Progenitor cell of endocrine pancreas (in vitro differentiated cells): ENCODE data around the gene PDIA2. TPM values are rescaled to one million over a fixed set of nuclear protein-coding genes. Genes with fewer than 3 reads are reported as not detected.

Experiments used
- DNase-seq: peaks from one replicate; pipeline ENCODE4 v3.0.0; 2021; ENCODE audit warnings: low spot score; ENCODE audit not compliant: unreplicated experiment
- H3K27ac Mint-ChIP-seq: 2 replicates; pipeline ENCODE4 v1.8.0; 2021; ENCODE audit warnings: mild to moderate bottlenecking, moderate library complexity, mixed read lengths
- H3K27me3 Mint-ChIP-seq: 2 replicates; pipeline ENCODE4 v1.8.0; 2021; ENCODE audit warnings: mixed read lengths
- H3K36me3 Mint-ChIP-seq: 2 replicates; pipeline ENCODE4 v1.8.0; 2022; ENCODE audit warnings: mixed read lengths; ENCODE audit not compliant: insufficient read depth
- H3K4me1 Mint-ChIP-seq: 2 replicates; pipeline ENCODE4 v1.8.0; 2021; ENCODE audit warnings: low read depth, mixed read lengths
- H3K4me3 Mint-ChIP-seq: 2 replicates; pipeline ENCODE4 v1.8.0; 2021; ENCODE audit warnings: low read depth, mild to moderate bottlenecking, moderate library complexity, mixed read lengths
- H3K9me3 Mint-ChIP-seq: 2 replicates; pipeline ENCODE4 v1.8.0; 2021; ENCODE audit warnings: low read depth, mixed read lengths
- total RNA-seq: library from RNA; stranded (reverse); gene quantifications from 2 replicates; pipeline ENCODE4 v1.2.1, GENCODE V29; 2021
- TF ChIP-seq, protein P1 (sequence below): fragments of 200-600 bp; sonication (generic); IDR thresholded peaks from one replicate; pipeline ENCODE4 v1.5.0; 2021; ENCODE audit warnings: antibody characterized with exemption, mild to moderate bottlenecking; ENCODE audit not compliant: unreplicated experiment

The PDIA2 gene
- total RNA-seq, 1 donor from 2014 or later = 3.8 TPM

DNA sequence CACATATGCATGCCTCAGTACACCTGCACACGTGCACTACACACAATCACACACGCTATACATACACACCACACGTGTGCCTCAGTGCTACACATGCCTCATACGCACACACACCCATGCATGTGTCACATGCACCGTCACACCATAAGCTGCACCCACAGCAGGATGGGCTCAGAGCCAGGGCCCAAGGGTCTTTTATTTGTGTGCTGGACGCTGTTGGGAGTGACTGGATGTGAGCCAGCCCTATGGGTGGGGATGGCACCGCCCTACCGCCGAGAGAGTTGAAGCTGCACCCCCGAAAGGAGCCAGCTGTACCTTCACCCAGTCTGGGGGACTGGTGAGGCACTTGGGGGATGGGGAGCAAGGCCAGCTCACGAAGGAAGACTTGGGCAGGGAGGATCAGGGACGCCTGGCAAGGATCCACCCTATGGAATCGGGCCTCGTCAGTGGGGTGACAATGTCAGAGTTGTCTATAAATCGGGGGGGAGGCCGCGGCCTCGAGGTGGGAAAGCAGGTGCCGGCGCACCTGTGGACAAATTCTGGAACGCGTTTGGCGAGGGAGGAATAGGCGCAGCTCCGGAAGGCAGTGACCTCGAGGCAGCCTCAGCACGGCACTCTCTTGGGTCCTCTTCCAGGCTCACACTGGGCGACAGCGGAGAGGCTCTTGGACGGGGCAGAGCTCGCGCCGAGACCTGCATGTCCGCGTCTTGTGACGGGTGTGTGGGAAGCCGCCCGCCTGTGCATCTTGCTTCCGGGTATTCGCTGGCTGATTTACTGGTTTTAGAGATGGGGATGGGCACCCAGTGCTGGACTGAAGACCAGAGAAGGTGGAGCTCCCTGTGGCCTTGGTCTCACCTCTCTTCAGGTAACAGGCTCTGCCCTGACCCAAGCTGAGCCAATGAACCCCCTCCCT lies 14.6 kb upstream of the PDIA2 start:
- Mint-ChIP-seq H3K36me3 (no peaks in the 10 kb centered on the region), H3K27ac (peak overlapping the region; percentile 34), H3K27me3 (peaks cover 5% of the 10 kb centered on the region), H3K4me1 (no peaks in the 10 kb centered on the region), H3K4me3 (peak overlapping the region; percentile 29), H3K9me3 (no peaks in the 10 kb centered on the region)
- TF ChIP-seq, protein P1, sequence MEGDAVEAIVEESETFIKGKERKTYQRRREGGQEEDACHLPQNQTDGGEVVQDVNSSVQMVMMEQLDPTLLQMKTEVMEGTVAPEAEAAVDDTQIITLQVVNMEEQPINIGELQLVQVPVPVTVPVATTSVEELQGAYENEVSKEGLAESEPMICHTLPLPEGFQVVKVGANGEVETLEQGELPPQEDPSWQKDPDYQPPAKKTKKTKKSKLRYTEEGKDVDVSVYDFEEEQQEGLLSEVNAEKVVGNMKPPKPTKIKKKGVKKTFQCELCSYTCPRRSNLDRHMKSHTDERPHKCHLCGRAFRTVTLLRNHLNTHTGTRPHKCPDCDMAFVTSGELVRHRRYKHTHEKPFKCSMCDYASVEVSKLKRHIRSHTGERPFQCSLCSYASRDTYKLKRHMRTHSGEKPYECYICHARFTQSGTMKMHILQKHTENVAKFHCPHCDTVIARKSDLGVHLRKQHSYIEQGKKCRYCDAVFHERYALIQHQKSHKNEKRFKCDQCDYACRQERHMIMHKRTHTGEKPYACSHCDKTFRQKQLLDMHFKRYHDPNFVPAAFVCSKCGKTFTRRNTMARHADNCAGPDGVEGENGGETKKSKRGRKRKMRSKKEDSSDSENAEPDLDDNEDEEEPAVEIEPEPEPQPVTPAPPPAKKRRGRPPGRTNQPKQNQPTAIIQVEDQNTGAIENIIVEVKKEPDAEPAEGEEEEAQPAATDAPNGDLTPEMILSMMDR = no peak
- no peak for DNase-seq

DNA sequence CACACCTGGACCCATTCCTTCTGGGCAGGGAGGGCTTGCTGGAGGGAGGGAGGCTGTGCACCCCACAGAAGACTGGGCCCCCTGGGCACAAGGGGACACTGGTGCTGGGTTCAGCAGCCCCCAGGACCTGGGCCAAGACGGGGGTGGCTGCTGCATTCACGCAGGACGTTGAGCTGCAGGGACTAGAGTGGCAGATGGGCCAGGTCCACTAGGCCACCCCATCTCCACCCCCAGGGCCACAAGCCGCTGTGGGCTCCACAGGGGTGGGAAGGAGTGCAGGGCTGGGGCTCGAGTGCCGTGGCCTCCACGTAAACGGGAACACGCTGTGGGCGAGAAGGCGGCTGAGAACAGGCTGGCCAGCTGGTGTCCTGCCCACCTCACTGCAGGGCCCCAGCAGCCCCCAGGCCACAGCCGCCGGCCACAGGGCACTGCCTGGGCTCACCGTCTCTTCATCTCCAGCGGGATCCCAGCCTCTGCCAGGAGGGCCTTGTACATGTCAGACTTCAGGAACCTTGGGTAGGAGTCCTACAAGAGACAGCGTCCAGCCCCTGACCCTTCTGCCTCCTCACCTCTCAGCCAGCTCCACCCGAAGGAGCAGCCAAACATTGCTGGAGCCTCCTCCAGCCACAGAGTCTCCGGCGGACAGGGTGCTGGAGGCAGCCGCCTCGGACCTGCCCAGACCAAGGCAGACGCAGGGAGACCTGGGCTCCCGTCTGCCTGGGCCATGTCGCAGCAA lies 13.7 kb upstream of the PDIA2 start:
- Mint-ChIP-seq H3K9me3 (no peaks in the 10 kb centered on the region), H3K4me3 (no peak overlapping the region), H3K4me1 (no peaks in the 10 kb centered on the region), H3K27ac (no peak overlapping the region), H3K27me3 (peaks cover 5% of the 10 kb centered on the region), H3K36me3 (no peaks in the 10 kb centered on the region)
- no peak for DNase-seq
- TF ChIP-seq, protein P1 = no peak

DNA sequence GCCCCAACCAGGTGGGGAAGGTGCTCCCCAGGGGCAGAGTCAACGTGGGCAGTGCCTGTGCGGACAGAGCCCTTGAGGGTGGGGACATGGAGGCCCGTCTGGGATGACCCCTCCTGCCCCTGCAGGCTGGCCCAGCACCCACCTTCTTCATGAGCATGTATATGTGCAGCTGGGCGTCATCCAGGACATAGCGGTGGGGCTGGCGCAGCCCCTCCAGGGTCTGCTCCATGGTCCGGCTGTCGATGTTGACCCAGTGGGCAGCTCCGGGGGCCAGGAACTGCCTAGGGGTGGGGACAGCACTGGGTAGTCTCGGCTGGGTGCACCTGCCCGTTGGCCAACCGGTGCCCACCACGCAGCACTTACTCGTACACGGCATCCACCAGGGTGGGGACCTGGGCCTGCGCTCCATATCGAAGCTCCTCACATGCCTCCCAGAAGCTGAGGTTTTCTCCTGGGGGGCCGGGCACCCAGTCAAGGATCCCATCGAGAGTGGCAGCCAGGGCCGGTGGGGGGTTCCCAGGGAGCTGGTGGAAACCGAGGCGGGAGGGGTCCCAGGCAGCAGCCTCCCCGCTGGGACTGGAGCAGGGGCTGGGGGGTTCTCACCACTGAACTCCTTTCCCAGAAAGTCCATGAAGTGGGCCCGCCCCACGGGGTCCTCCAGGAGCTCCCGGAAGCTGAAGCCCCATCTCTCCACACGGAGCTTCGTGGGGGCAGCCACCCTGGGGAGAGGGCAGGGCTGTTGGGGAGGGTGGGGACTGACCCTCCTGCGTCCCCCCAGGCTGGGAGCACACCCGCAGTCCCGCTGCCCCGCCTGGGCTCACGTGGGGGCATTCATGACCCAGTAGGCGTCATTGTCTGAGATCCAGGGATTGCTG lies 12.3 kb upstream of the PDIA2 start:
- DNase-seq = no peak
- Mint-ChIP-seq H3K27me3 (peaks cover 8% of the 10 kb centered on the region), H3K27ac (no peak overlapping the region), H3K4me1 (no peaks in the 10 kb centered on the region), H3K4me3 (no peak overlapping the region), H3K36me3 (no peaks in the 10 kb centered on the region), H3K9me3 (no peaks in the 10 kb centered on the region)
- TF ChIP-seq, protein P1 = no peak

DNA sequence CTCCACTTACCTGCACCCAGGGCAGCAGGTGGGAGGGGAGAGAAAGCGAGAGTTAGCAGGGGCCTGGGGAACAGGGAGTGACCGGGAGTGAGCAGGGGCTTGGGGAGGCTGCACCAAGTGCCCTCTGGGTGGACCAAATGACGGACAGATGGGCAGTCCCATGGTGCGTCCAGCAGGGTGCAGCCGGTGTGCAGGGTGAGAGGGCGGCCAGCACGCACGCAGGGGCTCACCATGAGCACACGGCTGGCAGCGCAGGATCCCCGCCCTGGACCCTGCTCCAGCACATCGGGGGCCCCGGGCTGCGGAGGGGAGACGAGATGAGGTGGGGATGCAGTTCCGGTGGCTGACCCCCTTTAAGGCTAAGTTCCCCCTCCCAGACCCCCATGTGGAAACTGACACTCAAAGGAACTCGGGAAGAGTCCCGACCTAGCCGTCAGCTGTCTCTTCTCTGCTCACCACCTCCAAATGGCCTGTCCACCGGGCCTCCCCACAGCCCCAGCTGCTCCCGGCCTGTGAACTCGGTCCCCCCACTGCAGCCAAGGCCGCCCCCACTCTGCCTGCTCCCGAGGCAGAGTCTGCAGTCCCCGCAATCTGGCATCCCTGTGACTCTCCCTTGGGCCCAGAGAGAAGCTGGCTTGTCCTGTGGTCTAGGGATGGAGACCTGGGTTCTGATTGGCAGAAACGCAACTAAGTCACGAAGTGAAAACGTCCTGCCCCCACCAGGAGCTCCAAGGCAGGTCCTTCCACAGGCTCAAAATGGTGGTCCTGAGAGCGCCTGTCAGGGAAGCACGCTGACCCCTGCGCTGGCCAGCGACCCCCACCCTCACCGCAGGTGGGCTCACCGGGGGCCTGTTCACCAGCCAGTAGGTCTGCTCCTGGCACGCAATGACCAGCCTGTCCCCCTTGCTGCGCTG lies 10.1 kb upstream of the PDIA2 start:
- Mint-ChIP-seq H3K27me3 (peaks cover 22% of the 10 kb centered on the region), H3K36me3 (no peaks in the 10 kb centered on the region), H3K27ac (no peak overlapping the region), H3K9me3 (no peaks in the 10 kb centered on the region), H3K4me1 (peaks cover 2% of the 10 kb centered on the region), H3K4me3 (no peak overlapping the region)
- DNase-seq = no peak
- TF ChIP-seq, protein P1 = no peak
